B cell (primary cell): ENCODE data around the gene SLC25A40. TPM values are rescaled to one million over a fixed set of nuclear protein-coding genes. Genes with fewer than 3 reads are reported as not detected.
A peak's percentile ranks its signal among the peaks of the same experiment; 100 is the strongest.
"Not testable (repeated sequence)": the region's sequence is repeated elsewhere in the genome, so short reads cannot be mapped to it uniquely, and the experiment has no call there.

Source experiments
- ATAC-seq: fragments of 200-7000 bp; cut with Tn5 transposase; one replicate; pipeline ENCODE4 v1.10.0; 2021; ENCODE audit warnings: low read depth, mild to moderate bottlenecking, moderate number of reproducible peaks, moderate library complexity
- CTCF ChIA-PET: fragments of 350-600 bp; sonication (Branson Sonifier 250); formaldehyde crosslinking; loops from one replicate; lab custom pipeline; 2021; ENCODE audit warnings: antibody characterized with exemption, inconsistent platforms; lab: Charles Lee
- POLR2A ChIA-PET: fragments of 350-600 bp; sonication (Branson Sonifier 250); formaldehyde crosslinking; loops from one replicate; lab custom pipeline; 2021; ENCODE audit warnings: antibody characterized with exemption; lab: Charles Lee
- DNase-seq: peaks from one replicate; pipeline ENCODE4 v3.0.0; 2013
- H2AFZ ChIP-seq: 2 replicates; pipeline ENCODE4 v1.6.1; 2012; ENCODE audit warnings: mild to moderate bottlenecking, low read depth, low read length; ENCODE audit not compliant: insufficient read depth, poor library complexity, severe bottlenecking
- H3K27ac ChIP-seq, 2 donors: 1 replicate in 1 of 2; 2 replicates in 1 of 2; pipeline ENCODE4 v1.5.1; 2012 to 2013; ENCODE audit warnings: low read length in 2 of 2, mild to moderate bottlenecking in 2 of 2, moderate library complexity in 1 of 2
- H3K27me3 ChIP-seq, 4 experiments: fragments of 200-600 bp in 1 of 4; sonication (generic) in 1 of 4; replicated peaks in 1 of 4; 1 replicate in 2 of 4; 2 replicates in 2 of 4; pipeline versions ENCODE4 v1.6.1 to v1.7.0; 2013 to 2016; ENCODE audit warnings: low read length in 3 of 4, mild to moderate bottlenecking in 2 of 4, mixed read lengths in 1 of 4, moderate library complexity in 1 of 4; ENCODE audit not compliant: insufficient read depth in 4 of 4, control insufficient read depth in 3 of 4; ENCODE audit errors: control extremely low read depth in 1 of 4
- H3K36me3 ChIP-seq, 2 experiments: replicated peaks in 1 of 2; 1 replicate in 1 of 2; 2 replicates in 1 of 2; pipeline versions ENCODE4 v1.6.1 to v1.7.1; 2013; ENCODE audit warnings: low read length in 1 of 2; ENCODE audit not compliant: insufficient read depth in 2 of 2, control insufficient read depth in 1 of 2; ENCODE audit errors: control extremely low read depth in 1 of 2, extremely low read depth in 1 of 2
- H3K4me1 ChIP-seq, 2 donors: fragments of 200-600 bp in 1 of 2; sonication (generic) in 1 of 2; 1 replicate in 1 of 2; 2 replicates in 1 of 2; pipeline versions ENCODE4 v1.5.1 to v1.6.1; 2013 to 2017; ENCODE audit warnings: low read length in 2 of 2; ENCODE audit not compliant: control insufficient read depth in 2 of 2, insufficient read depth in 2 of 2
- H3K4me2 ChIP-seq: replicated peaks from 2 replicates; pipeline ENCODE3; 2012; ENCODE audit warnings: mild to moderate bottlenecking, low read depth, low read length; ENCODE audit not compliant: poor library complexity, severe bottlenecking
- H3K4me3 ChIP-seq, 5 experiments: fragments of 200-600 bp in 1 of 5; sonication (generic) in 1 of 5; 1 replicate in 3 of 5; 2 replicates in 2 of 5; pipeline versions ENCODE4 v1.5.1 to v1.7.0; 2011 to 2016; ENCODE audit warnings: low read length in 4 of 5, mild to moderate bottlenecking in 4 of 5, low read depth in 2 of 5, control low read depth in 1 of 5, moderate library complexity in 1 of 5; ENCODE audit not compliant: insufficient read depth in 1 of 5; ENCODE audit errors: control extremely low read depth in 1 of 5, extremely low read depth in 1 of 5
- H3K79me2 ChIP-seq: fragments of 200-600 bp; sonication (generic); one replicate; pipeline ENCODE4 v1.6.0; 2016; ENCODE audit warnings: low read length; ENCODE audit not compliant: control insufficient read depth, insufficient read depth
- H3K9ac ChIP-seq: fragments of 200-600 bp; sonication (generic); 2 replicates; pipeline ENCODE4 v1.6.1; 2017; ENCODE audit warnings: mild to moderate bottlenecking, low read length, moderate library complexity
- H3K9me3 ChIP-seq, 3 donors: one replicate each; pipeline versions ENCODE4 v1.6.1 to v1.7.1; 2013; ENCODE audit warnings: low read length in 2 of 3; ENCODE audit not compliant: control insufficient read depth in 2 of 3, insufficient read depth in 1 of 3; ENCODE audit errors: control extremely low read depth in 1 of 3
- H4K20me1 ChIP-seq: 2 replicates; pipeline ENCODE4 v1.6.0; 2012; ENCODE audit warnings: mild to moderate bottlenecking, low read length; ENCODE audit not compliant: insufficient read depth, control insufficient read depth, poor library complexity, severe bottlenecking
- H3K27ac Mint-ChIP-seq: one replicate; pipeline ENCODE4 v1.8.0; 2021; ENCODE audit warnings: mixed read lengths
- H3K27me3 Mint-ChIP-seq: one replicate; pipeline ENCODE4 v1.8.0; 2021; ENCODE audit warnings: mixed read lengths
- H3K4me1 Mint-ChIP-seq: one replicate; pipeline ENCODE4 v1.8.0; 2021; ENCODE audit warnings: mixed read lengths
- H3K4me3 Mint-ChIP-seq: one replicate; pipeline ENCODE4 v1.8.0; 2021; ENCODE audit warnings: mixed read lengths
- H3K9me3 Mint-ChIP-seq: one replicate; pipeline ENCODE4 v1.8.0; 2022; ENCODE audit warnings: mixed read lengths; ENCODE audit not compliant: insufficient read depth
- CTCF ChIP-seq: fragments of 200-600 bp; IDR thresholded peaks from one replicate; pipeline ENCODE4 v1.8.0; 2022; ENCODE audit warnings: antibody characterized with exemption, mild to moderate bottlenecking
- EZH2 ChIP-seq: IDR thresholded peaks from 2 replicates; pipeline ENCODE4 v1.6.1; 2012; ENCODE audit warnings: borderline replicate concordance, low read depth, mild to moderate bottlenecking, moderate library complexity, low read length; ENCODE audit not compliant: insufficient read depth, poor library complexity, severe bottlenecking
- WGBS: methylation state at CpG from one replicate; pipeline ENCODE4 v1.1.5; 2013; ENCODE audit warnings: missing lambda C conversion rate; ENCODE audit not compliant: insufficient coverage; 5-methylcytosine and 5-hydroxymethylcytosine counted together
- intact Hi-C: fragments of 100-400 bp; cut with micrococcal nuclease; formaldehyde crosslinking; loops from one replicate; pipeline ENCODE4 v1.10.0; 2022
- polyA plus RNA-seq: library from polyadenylated mRNA; depleted of rRNA; stranded (reverse); fragments of >200 nt; gene quantifications from 2 replicates; pipeline ENCODE4 v1.2.3, GENCODE V29; 2012
- total RNA-seq, 2 donors: library from RNA; stranded (reverse); fragments of 120-200 nt in 1 of 2; gene quantifications; 1 replicate in 1 of 2; 2 replicates in 1 of 2; pipeline versions ENCODE4 v1.2.3 to v1.2.4, GENCODE V29; 2013 to 2022

The SLC25A40 gene
- total and polyA plus RNA-seq, 2 donors (not counting 1 experiment from before 2014, with no cell fraction given): 10.5 to 28.1 TPM

GRCh38 chr7:87907136-87907906 lies 31.2 kb upstream of the SLC25A40 start:
- H3K4me3 Mint-ChIP-seq, H3K27ac ChIP-seq, H4K20me1 ChIP-seq, H3K9me3 Mint-ChIP-seq, intact Hi-C loops, H3K4me2 ChIP-seq, CTCF ChIA-PET, H3K4me1 Mint-ChIP-seq, H2AFZ ChIP-seq, H3K27me3 ChIP-seq, H3K9me3 ChIP-seq, POLR2A ChIA-PET, H3K4me1 ChIP-seq, H3K4me3 ChIP-seq, H3K79me2 ChIP-seq, H3K9ac ChIP-seq, H3K27me3 Mint-ChIP-seq, ATAC-seq, DNase-seq: not testable (repeated sequence)
- peak overlapping the region; percentile 10 for H3K27ac Mint-ChIP-seq
- H3K36me3 ChIP-seq: peaks cover 0 to 17% of the 10 kb centered on the region in 2 experiments
- no CpG with 5 or more reads among the region's 3 CpGs for WGBS

- ATAC-seq (no peak), DNase-seq (no peak)
- WGBS: no CpG with 5 or more reads among the region's 2 CpGs
- Histone ChIP-seq H4K20me1 (no peaks in the 10 kb centered on the region), H3K27me3 (no peaks in the 10 kb centered on the region), H2AFZ (no peak overlapping the region), H3K4me2 (no peak overlapping the region), H3K9me3 (no peaks in the 10 kb centered on the region), H3K9ac (no peak overlapping the region), H3K79me2 (no peaks in the 10 kb centered on the region), H3K4me1 (no peaks in the 10 kb centered on the region), H3K27ac (no peak overlapping the region), H3K4me3 (no peak overlapping the region), H3K36me3 (peaks cover 6 to 43% of the 10 kb centered on the region in 2 experiments)
- Mint-ChIP-seq H3K4me3 (no peak overlapping the region), H3K27ac (no peak overlapping the region), H3K27me3 (no peaks in the 10 kb centered on the region), H3K4me1 (no peaks in the 10 kb centered on the region), H3K9me3 (no peaks in the 10 kb centered on the region)
- TF ChIP-seq CTCF: no peak
- TF ChIP-seq EZH2: no peak
- ChIA-PET POLR2A (no interaction called here), CTCF (no interaction called here)
- intact Hi-C loops: no loop called here
Observed at GRCh38 chr7:87899255-87899654, 23.1 kb upstream of the SLC25A40 start.
